GM12801 (cell line): Measurements from ENCODE around the gene RAP1B.

Source experiments
- TF ChIP-seq, protein P1 (sequence below): IDR thresholded peaks from one replicate; pipeline ENCODE4 v1.5.1; 2011; ENCODE audit warnings: control low read depth; ENCODE audit not compliant: insufficient read length; ENCODE audit errors: extremely low read depth

Gene RAP1B

DNA sequence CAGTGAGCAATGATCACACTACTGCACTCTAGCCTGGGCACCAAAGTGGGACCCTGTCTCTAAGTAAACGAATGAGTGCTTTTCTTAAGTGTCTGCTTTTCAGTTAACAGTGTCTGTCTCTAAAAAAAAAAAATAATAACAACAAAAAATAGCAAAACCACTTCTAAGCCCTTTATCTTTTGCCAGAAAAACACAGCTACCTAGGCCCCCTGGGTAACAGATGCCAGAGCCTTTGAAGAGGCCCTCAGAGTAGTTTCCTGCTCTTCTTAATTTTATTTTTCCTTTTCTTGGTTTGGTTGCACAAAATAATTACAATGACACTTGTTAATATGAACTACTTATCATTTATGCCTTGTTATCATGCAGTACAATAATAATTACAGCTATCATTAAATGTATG lies 32.8 kb upstream of the RAP1B start:
- TF ChIP-seq, protein P1, sequence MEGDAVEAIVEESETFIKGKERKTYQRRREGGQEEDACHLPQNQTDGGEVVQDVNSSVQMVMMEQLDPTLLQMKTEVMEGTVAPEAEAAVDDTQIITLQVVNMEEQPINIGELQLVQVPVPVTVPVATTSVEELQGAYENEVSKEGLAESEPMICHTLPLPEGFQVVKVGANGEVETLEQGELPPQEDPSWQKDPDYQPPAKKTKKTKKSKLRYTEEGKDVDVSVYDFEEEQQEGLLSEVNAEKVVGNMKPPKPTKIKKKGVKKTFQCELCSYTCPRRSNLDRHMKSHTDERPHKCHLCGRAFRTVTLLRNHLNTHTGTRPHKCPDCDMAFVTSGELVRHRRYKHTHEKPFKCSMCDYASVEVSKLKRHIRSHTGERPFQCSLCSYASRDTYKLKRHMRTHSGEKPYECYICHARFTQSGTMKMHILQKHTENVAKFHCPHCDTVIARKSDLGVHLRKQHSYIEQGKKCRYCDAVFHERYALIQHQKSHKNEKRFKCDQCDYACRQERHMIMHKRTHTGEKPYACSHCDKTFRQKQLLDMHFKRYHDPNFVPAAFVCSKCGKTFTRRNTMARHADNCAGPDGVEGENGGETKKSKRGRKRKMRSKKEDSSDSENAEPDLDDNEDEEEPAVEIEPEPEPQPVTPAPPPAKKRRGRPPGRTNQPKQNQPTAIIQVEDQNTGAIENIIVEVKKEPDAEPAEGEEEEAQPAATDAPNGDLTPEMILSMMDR = no peak

DNA sequence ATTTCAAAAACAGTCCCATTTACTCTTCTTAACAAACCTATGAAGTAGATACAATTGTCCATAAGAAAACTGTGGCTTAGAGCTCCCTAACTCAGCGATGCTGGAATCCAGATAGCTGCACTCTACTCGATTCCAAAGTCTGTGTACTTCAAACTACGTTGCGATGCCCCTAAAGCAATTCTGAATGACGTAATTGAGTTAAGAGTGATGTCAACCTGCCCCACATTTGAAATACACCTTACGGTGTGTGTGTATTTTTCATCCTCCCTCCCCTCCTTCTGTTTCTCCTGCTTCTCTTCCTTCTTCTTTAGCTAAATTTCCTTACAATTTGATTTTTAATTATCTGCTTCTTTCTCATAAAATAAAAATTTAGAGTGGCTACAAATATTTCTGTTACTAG lies 31.9 kb upstream of the RAP1B start:
- TF ChIP-seq, protein P1 = no peak

GRCh38 chr12:68579254-68579653 lies 31.4 kb upstream of the RAP1B start:
- TF ChIP-seq, protein P1 = no peak

DNA sequence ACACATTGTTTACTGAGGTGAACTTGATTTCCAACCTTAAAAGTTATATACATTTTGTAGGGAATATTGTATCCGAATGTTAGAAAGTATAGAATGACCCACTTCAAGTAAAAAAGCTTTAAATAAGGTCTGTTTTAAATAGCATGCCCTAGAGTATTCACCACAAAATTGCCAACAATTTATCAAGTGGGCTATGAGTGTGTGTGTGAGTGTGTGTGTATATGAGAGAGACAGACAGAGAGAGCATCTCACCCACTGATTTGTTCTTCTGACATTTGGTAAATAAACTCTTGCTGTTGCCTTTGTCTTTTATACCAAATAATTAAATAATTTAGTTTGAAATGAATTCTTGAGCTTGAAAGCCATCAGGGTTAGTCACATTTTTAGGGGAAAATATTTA lies 29.8 kb upstream of the RAP1B start:
- TF ChIP-seq, protein P1 = no peak

GRCh38 chr12:68581926-68582325 lies 28.8 kb upstream of the RAP1B start:
- TF ChIP-seq, protein P1 = no peak

- TF ChIP-seq, protein P1 = no peak
These were observed 24.7 kb upstream of the RAP1B start for GRCh38 chr12:68585966-68586365.

GRCh38 chr12:68587448-68587873 lies 23.2 kb upstream of the RAP1B start:
- TF ChIP-seq, protein P1 = no peak

DNA sequence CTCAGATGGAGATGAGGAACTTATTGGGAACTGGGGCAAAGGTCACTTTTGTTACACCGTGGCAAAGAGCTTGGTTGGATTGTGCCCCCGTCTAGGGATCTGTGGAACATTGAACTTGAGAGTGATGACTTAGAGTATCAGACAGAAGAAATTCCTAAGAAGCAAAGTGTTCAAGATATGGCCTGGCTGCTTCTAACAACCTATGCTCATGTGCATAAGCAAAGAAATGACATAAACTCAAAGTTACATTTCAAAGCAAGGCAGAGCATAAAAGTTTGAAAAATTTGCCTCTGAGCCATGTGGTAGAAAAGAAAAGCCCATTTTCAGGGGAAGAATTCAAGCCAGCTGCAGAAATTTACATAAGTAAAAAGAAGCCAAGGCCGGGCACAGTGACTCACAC lies 21.5 kb upstream of the RAP1B start:
- TF ChIP-seq, protein P1 = no peak
